ENCODE measurements around the gene ANKDD1B. TPM values are rescaled to one million over a fixed set of nuclear protein-coding genes. Genes with fewer than 3 reads are reported as not detected.
"Not testable (repeated sequence)": the region's sequence is repeated elsewhere in the genome, so short reads cannot be mapped to it uniquely, and the experiment has no call there.

ANKDD1B gene
- total RNA-seq, 3 donors from 2014 or later: 0.14 TPM; not detected in 2

DNA sequence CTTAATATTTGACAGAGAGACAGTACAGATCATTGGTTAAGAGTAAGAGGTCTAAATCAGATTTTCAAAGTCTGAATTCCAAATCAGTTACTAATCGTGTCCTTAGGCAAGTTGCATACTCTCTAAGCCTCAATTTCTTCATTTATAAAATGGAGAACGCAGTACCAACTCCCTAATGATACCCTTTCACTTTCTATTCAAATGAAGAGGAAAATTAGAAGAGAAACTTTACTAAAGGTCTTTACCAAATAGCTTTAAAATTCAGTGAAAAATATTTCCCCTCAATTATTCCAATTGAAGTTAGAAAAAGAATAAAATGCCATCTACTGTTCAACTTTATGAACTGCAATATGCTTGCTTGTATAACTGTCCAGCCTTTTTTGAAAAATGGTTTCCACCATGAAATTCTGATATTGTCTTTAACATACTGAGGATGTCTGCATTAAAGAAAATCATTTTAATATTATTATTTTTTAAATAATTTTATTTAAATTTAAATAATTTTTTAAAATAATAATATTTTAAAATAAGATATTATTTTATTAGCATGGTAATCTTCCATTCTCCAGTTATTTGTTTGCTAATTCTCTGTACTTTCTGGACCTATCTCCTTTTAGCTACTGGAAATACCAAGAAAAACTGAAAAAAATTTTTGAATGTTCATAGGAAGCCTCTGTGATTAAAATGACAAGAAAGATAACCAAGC is 70.0 kb downstream of the ANKDD1B start:
- H3K36me3 Mint-ChIP-seq (ENCODE audit: insufficient read depth): peaks cover 17% of the 10 kb centered on the region
- no peak for ATAC-seq

DNA sequence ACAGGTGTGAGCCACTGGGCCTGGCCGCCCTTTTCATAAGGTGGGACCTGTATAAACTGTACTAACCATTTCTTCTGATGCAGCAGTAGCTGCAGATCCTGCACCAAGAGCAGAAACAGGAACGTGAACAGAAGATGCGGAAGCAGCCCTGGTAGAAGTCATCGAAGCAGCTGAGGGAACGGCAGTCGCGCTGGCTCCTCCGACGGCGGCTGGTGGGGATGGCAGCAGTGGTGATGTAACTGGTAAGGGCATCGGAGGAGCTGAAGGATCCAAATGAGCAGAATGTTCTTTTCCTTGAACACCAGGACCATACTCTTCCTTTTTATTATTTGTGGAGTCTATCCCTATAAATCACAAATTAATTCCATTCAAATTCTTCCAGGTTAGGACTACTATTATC is 73.9 kb downstream of the ANKDD1B start:
- Mint-ChIP-seq H3K9me3 (no peaks in the 10 kb centered on the region), H3K4me3 (no peak overlapping the region), H3K36me3 (ENCODE audit: insufficient read depth) (peaks cover 23% of the 10 kb centered on the region), H3K27me3 (ENCODE audit: low read depth) (no peaks in the 10 kb centered on the region), H3K4me1 (ENCODE audit: low read depth) (no peaks in the 10 kb centered on the region)
- ATAC-seq: no peak
- DNase-seq: no peak

More for the DNA sequence above, 70.0 kb downstream of the ANKDD1B start:
- no peaks in the 10 kb centered on the region for H3K27me3 Mint-ChIP-seq (ENCODE audit: low read depth)
- no peak for DNase-seq
- H3K9me3 Mint-ChIP-seq: no peaks in the 10 kb centered on the region
- peaks cover 12% of the 10 kb centered on the region for H3K4me1 Mint-ChIP-seq (ENCODE audit: low read depth)
- no peak overlapping the region for H3K4me3 Mint-ChIP-seq

DNA sequence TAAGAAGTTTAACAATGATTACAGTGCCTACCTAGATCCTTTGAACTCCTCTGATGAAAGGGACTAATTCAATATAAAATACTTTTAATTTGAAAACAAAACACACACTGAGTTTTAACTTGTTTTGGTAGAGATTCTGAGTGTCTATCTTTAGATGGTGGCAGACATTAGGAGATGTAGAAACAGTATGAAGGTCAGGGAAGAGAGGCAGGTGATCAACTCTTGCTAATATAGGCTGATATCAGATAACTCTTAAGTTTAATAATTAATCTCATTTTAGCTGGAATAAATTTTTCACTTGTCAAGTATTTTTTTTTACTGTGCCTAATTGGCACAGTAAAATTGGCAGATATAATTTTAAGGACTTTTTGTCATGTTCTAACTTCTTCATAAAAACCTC is 75.2 kb downstream of the ANKDD1B start:
- no peaks in the 10 kb centered on the region for H3K27me3 Mint-ChIP-seq (ENCODE audit: low read depth)
- peaks cover 2% of the 10 kb centered on the region for H3K4me1 Mint-ChIP-seq (ENCODE audit: low read depth)
- no peaks in the 10 kb centered on the region for H3K9me3 Mint-ChIP-seq
- ATAC-seq: no peak
- peaks cover 24% of the 10 kb centered on the region for H3K36me3 Mint-ChIP-seq (ENCODE audit: insufficient read depth)
- no peak for DNase-seq
- no peak overlapping the region for H3K4me3 Mint-ChIP-seq

DNA sequence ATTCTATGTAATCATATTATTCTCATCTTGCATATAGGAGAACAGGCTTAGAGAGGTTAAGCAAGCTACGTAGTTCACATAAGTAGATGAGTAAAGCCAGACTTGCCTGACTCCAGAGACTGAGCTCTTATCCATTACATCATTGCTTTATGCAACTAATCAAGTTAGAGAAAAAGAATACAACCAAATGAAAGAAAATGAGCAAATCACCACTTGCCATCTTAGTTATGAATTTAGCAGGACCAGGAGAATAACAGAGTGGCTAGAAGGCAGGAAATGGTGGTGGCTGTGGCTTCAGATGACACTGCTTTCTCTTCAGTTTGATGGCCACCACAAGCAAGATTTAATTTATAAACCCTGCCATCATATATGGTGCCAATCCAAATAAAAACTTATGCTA is 79.4 kb downstream of the ANKDD1B start:
- peaks cover 28% of the 10 kb centered on the region for H3K36me3 Mint-ChIP-seq (ENCODE audit: insufficient read depth)
- no peaks in the 10 kb centered on the region for H3K27me3 Mint-ChIP-seq (ENCODE audit: low read depth)
- ATAC-seq: no peak
- no peak overlapping the region for H3K4me3 Mint-ChIP-seq
- H3K4me1 Mint-ChIP-seq (ENCODE audit: low read depth): peaks cover 2% of the 10 kb centered on the region
- no peak for DNase-seq
- no peaks in the 10 kb centered on the region for H3K9me3 Mint-ChIP-seq

DNA sequence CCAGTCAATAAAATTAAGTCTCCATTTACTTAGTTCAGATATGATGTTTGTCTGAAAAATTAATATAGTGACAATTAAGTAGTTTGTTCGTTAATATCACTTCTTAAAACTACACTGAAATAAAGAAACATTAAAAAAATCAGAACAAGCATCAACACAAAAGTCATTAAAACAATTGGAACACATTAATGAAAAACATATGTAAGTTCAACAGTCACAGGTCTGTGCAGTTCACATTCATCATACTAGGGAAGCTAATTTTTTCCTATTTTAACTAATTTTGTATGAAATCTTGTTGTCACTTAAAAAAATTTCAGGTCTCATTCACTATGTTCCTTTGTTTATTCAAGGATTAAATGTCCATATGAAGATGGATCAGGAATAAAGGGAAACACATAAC is 83.5 kb downstream of the ANKDD1B start:
- H3K4me1 Mint-ChIP-seq (ENCODE audit: low read depth): peaks cover 6% of the 10 kb centered on the region
- DNase-seq (no peak), ATAC-seq (no peak)
- no peaks in the 10 kb centered on the region for H3K9me3 Mint-ChIP-seq
- no peaks in the 10 kb centered on the region for H3K27me3 Mint-ChIP-seq (ENCODE audit: low read depth)
- H3K4me3 Mint-ChIP-seq: no peak overlapping the region
- peaks cover 30% of the 10 kb centered on the region for H3K36me3 Mint-ChIP-seq (ENCODE audit: insufficient read depth)

DNA sequence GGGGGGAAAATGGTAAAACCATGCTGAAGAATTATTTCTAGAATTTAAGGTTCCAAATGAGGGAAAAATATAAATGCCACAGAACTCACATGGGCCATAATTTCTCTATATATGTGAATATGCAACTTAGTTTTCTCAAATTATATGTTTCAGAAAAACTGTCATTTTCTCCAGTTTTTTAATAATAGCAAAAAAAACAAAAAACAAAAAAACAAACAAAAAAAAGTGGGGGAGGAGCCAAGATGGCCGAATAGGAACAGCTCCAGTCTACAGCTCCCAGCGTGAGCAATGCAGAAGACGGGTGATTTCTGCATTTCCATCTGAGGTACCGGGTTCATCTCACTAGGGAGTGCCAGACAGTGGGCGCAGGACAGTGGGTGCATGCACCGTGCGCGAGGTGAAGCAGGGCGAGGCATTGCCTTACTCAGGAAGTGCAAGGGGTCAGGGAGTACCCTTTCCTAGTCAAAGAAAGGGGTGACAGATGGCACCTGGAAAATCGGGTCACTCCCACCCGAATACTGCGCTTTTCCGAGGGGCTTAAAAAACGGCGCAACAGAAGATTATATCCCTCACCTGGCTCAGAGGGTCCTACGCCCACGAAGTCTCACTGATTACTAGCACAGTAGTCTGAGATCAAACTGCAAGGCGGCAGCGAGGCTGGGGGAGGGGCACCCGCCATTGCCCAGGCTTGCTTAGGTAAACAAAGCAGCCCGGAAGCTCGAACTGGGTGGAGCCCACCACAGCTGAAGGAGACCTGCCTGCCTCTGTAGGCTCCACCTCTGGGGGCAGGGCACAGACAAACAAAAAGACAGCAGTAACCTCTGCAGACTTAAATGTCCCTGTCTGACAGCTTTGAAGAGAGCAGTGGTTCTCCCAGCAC is 84.5 kb downstream of the ANKDD1B start:
- H3K4me3 Mint-ChIP-seq; ATAC-seq; H3K9me3 Mint-ChIP-seq; H3K4me1 Mint-ChIP-seq (ENCODE audit: low read depth); H3K27me3 Mint-ChIP-seq (ENCODE audit: low read depth); DNase-seq: not testable (repeated sequence)
- H3K36me3 Mint-ChIP-seq (ENCODE audit: insufficient read depth): peaks cover 28% of the 10 kb centered on the region

DNA sequence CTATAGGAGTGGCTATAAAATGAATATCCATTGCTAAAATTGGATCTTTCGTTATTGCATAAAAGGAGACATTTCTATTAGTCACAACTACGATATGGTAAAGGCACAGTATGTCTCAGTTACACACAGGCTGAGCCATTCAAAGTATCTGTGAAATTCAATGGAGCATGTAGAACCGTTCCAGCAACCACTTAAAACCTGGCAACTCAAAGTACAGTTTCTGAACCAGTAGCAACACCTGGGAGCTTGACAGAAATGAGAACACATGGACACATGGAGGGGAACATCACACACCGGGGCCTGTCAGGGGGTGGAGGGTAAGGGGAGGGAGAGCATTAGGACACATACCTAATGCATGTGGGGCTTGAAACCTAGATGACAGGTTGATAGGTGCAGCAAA is 90.6 kb downstream of the ANKDD1B start:
- DNase-seq (no peak), ATAC-seq (no peak)
- H3K9me3 Mint-ChIP-seq: no peaks in the 10 kb centered on the region
- no peaks in the 10 kb centered on the region for H3K27me3 Mint-ChIP-seq (ENCODE audit: low read depth)
- peaks cover 42% of the 10 kb centered on the region for H3K36me3 Mint-ChIP-seq (ENCODE audit: insufficient read depth)
- no peak overlapping the region for H3K4me3 Mint-ChIP-seq
- peaks cover 9% of the 10 kb centered on the region for H3K4me1 Mint-ChIP-seq (ENCODE audit: low read depth)

DNA sequence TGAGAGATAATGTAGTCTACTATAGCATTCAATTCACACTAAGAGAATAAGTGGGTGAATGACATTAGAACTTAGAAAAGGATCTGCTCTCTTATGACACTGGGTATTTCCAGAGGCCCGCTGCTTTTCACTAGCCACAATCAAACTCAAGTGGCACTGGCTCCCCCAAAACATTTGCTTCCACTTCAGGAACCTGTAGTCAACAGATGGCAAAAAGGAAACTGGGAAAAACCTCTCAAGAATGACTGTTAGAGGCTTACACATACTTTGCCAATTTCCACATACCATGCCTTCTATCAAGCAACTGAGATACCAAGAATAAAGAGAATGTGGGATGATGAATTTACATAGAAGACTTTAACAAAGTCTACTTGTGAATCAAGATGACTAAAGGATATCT is 94.8 kb downstream of the ANKDD1B start:
- Mint-ChIP-seq H3K9me3 (no peaks in the 10 kb centered on the region), H3K36me3 (ENCODE audit: insufficient read depth) (peaks cover 38% of the 10 kb centered on the region), H3K4me3 (no peak overlapping the region), H3K27me3 (ENCODE audit: low read depth) (no peaks in the 10 kb centered on the region), H3K4me1 (ENCODE audit: low read depth) (peaks cover 6% of the 10 kb centered on the region)
- no peak for ATAC-seq
- no peak for DNase-seq

DNA sequence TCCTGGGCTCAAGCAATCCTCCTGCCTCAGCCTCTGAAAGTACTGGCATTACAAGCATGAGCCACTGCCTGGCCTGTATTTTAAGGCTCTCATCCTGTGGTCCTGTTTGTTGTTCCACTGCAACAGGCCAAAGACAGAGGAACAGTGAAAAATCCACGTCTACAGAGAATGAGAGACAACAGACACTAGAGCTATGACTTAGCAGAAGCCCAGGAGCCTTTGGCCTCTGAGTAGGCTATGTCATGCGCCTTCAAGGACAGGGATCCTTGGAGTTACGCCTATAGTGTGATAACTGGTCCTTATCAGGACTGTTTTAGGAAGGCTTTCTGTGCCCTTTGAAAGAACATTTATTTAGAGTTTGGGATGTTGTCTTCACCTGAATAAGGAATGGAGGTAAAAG is 95.5 kb downstream of the ANKDD1B start:
- ATAC-seq (no peak), DNase-seq (no peak)
- Mint-ChIP-seq H3K9me3 (no peaks in the 10 kb centered on the region), H3K27me3 (ENCODE audit: low read depth) (no peaks in the 10 kb centered on the region), H3K36me3 (ENCODE audit: insufficient read depth) (peaks cover 40% of the 10 kb centered on the region), H3K4me3 (no peak overlapping the region), H3K4me1 (ENCODE audit: low read depth) (peaks cover 8% of the 10 kb centered on the region)

DNA sequence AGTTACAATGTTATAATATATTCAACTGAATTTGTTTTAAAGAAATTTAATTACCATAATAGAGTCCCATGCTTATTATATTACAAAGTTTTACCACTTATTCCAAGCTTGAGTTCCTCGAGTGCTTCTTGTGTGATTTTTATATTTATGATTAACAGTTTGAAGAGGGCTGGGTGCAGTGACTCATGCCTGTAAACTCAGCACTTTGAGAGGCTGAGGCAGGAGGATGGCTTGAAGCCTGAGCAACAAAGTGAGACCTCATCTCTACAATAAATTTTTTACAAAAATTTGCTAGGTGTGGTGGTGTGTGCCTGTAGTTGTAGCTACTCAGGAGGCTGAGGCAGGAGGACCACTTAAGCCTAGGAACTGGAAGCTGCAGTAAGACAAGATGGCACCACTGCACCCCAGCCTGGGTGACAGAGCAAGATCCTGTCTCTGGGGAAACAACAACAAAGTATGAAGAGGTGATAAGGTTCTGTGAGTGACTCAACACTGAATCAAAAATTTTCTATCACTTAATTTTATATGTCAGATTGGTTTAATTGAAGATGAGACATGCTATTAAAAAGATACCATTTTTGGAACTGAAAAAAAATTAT is 96.8 kb downstream of the ANKDD1B start:
- H3K4me1 Mint-ChIP-seq (ENCODE audit: low read depth): peaks cover 8% of the 10 kb centered on the region
- H3K27me3 Mint-ChIP-seq (ENCODE audit: low read depth): no peaks in the 10 kb centered on the region
- ATAC-seq: no peak
- DNase-seq: no peak
- H3K9me3 Mint-ChIP-seq: no peaks in the 10 kb centered on the region
- H3K36me3 Mint-ChIP-seq (ENCODE audit: insufficient read depth): peaks cover 29% of the 10 kb centered on the region
- H3K4me3 Mint-ChIP-seq: no peak overlapping the region

DNA sequence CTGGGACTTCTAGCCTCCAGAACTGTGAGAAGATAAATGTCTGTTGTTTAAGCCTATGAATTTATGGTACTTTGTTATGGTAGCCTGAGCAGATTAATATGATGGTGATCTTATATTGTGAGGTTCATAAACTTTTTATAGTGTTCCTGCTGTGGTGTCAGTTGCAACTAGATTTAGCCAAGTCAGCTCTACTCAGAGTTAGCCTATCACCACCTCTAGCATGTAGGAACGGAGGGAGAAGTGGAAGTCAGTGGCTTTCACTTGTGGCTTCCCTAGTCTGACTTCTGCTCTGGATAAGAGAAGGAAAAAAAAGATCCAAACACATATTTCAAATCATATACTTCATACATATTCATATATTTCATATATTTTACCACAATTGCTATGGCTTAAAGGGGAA is 99.4 kb downstream of the ANKDD1B start:
- ATAC-seq (no peak), DNase-seq (no peak)
- H3K4me1 Mint-ChIP-seq (ENCODE audit: low read depth): peaks cover 28% of the 10 kb centered on the region
- H3K9me3 Mint-ChIP-seq: no peaks in the 10 kb centered on the region
- no peaks in the 10 kb centered on the region for H3K27me3 Mint-ChIP-seq (ENCODE audit: low read depth)
- no peak overlapping the region for H3K4me3 Mint-ChIP-seq
- H3K36me3 Mint-ChIP-seq (ENCODE audit: insufficient read depth): peaks cover 36% of the 10 kb centered on the region

DNA sequence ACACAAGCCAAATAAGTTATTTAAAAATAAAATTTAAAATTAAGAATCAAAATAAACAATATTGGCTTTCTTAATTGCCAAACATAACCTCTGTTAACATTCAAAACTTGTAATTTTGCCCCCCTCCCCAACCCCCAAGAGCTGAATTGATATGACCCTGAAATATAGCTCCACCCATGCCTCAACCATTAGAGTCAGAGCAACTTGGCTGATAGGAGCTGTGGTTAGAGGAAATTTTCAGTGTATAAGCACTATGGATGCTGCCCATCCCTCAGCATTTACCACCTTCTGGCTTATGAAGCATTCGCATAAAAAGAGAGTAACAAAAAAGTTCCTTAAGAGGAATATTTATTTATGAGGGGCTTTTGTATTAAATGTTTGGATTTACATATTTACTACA is 99.9 kb downstream of the ANKDD1B start:
- DNase-seq: no peak
- Mint-ChIP-seq H3K4me3 (no peak overlapping the region), H3K4me1 (ENCODE audit: low read depth) (peaks cover 29% of the 10 kb centered on the region), H3K9me3 (no peaks in the 10 kb centered on the region), H3K36me3 (ENCODE audit: insufficient read depth) (peaks cover 33% of the 10 kb centered on the region), H3K27me3 (ENCODE audit: low read depth) (no peaks in the 10 kb centered on the region)
- ATAC-seq: no peak

DNA sequence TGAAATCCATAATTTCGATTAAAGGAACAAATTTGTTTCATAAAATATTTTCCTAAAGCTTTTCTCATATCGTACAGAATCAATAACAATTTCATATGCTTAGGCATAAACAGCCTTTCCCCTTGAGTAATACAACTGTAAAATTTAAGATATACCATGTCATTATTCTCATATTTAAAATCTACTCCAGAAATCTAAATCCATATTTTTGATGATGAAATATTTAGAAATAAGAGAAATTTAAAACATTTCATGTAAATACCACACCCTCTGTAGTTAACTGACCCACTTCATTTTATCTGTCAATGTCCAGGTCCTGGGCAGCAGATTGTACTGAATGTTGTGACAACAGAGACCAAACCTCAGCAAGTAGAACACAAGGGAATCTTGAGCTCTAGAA is 100.8 kb downstream of the ANKDD1B start:
- ATAC-seq: no peak
- H3K4me3 Mint-ChIP-seq: no peak overlapping the region
- H3K4me1 Mint-ChIP-seq (ENCODE audit: low read depth): peaks cover 35% of the 10 kb centered on the region
- H3K9me3 Mint-ChIP-seq: no peaks in the 10 kb centered on the region
- H3K27me3 Mint-ChIP-seq (ENCODE audit: low read depth): no peaks in the 10 kb centered on the region
- peaks cover 31% of the 10 kb centered on the region for H3K36me3 Mint-ChIP-seq (ENCODE audit: insufficient read depth)
- no peak for DNase-seq

DNA sequence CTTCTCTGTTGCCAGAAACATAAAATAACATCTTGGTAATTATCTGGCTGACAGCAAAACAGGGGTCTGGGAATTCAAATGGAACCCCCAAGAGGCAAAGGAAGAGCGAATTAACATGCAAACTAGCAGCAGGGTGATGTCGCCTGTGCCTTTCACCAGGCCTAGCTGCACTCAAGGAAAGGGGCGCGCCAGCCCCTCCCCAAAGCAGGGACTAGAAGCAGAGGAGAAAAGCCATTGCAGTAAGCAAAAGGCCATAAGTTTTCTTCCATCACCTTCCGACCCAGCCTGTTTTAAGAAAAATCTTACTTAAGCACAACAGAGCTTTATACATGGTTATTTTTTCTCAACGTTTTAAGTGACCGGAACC is 105.4 kb downstream of the ANKDD1B start:
- peaks cover 17% of the 10 kb centered on the region for H3K36me3 Mint-ChIP-seq (ENCODE audit: insufficient read depth)
- peak overlapping the region; percentile 99 for H3K4me3 Mint-ChIP-seq
- no peak for DNase-seq
- H3K9me3 Mint-ChIP-seq: no peaks in the 10 kb centered on the region
- ATAC-seq: peak; percentile 3 to 5
- H3K4me1 Mint-ChIP-seq (ENCODE audit: low read depth): peaks cover 38% of the 10 kb centered on the region
- H3K27me3 Mint-ChIP-seq (ENCODE audit: low read depth): no peaks in the 10 kb centered on the region
